ENCODE results near the gene ICOS. TPM values are rescaled to one million over a fixed set of nuclear protein-coding genes. Genes with fewer than 3 reads are reported as not detected.

ICOS gene
- total RNA-seq, 1 experiment from 2014 or later: not detected

GRCh38 chr2:204010628-204011560 lies 74.3 kb downstream of the ICOS start:
- Histone ChIP-seq H3K9me2 (ENCODE audit: insufficient read depth) (no peaks in the 10 kb centered on the region), H3K4me3 (no peak overlapping the region), H3F3A (ENCODE audit: insufficient read depth, low read depth) (no peaks in the 10 kb centered on the region), H3K9me3 (ENCODE audit: insufficient read depth, low read depth) (no peaks in the 10 kb centered on the region), H3K4me1 (replicated peaks; ENCODE audit: insufficient read depth) (no peaks in the 10 kb centered on the region), H4K20me1 (ENCODE audit: insufficient read depth) (no peaks in the 10 kb centered on the region), H3K79me2 (ENCODE audit: low read depth) (no peaks in the 10 kb centered on the region), H3K36me3 (ENCODE audit: low read depth) (no peaks in the 10 kb centered on the region), H3K27ac (no peak overlapping the region), H3K4me2 (no peak overlapping the region), H2AFZ (no peak overlapping the region), H3K27me3 (ENCODE audit: insufficient read depth, low read depth) (no peaks in the 10 kb centered on the region; the same call in 1 of the 2 replicates)
- TF ChIP-seq EZH2 (IDR thresholded peaks at IDR 0.05; ENCODE audit: low read depth) (no peak), CTCF (conservative IDR thresholded peaks at IDR 0.05) (no peak)
- POLR2A ChIA-PET (ENCODE audit: unreplicated experiment): no interaction called here
- intact Hi-C loops (cut with micrococcal nuclease; ENCODE audit: unreplicated experiment): no loop called here
- BruUV-seq (replicated peaks): no TSS peak
- CTCF ChIA-PET: no interaction called here
- no peak for DNase-seq

Other genes with a start within 250 kb of the ICOS start
- not detected in 2 replicates for gene CD28, start 230.1 kb upstream of the ICOS start, total RNA-seq (2021)
- not detected in 2 replicates for gene CTLA4, start 69.0 kb upstream of the ICOS start, total RNA-seq (2021)

All from PC-9 (cell line).